Neural progenitor cell (in vitro differentiated cells): ENCODE results near the gene PPP4R3C. TPM values are rescaled to one million over a fixed set of nuclear protein-coding genes. Genes with fewer than 3 reads are reported as not detected.

Source experiments
- total RNA-seq: library from RNA; depleted of rRNA; stranded (reverse); fragments of >200 nt; gene quantifications from 2 replicates; pipeline ENCODE4 v1.2.3, GENCODE V29; 2015; ENCODE audit warnings: low replicate concordance

The PPP4R3C gene
- total RNA-seq, 1 donor from 2014 or later, result not detected

Other genes with a start within 250 kb of the PPP4R3C start
- not detected in 2 replicates for gene DCAF8L2, start 127.0 kb upstream of the PPP4R3C start, total RNA-seq